Endothelial cell (in vitro differentiated cells): ENCODE results near the gene AGPAT1. TPM values are rescaled to one million over a fixed set of nuclear protein-coding genes. Genes with fewer than 3 reads are reported as not detected.

Experiments
- DNase-seq: peaks from one replicate; pipeline ENCODE4 v3.0.0; 2021; ENCODE audit warnings: low spot score
- H3K27ac Mint-ChIP-seq: one replicate; pipeline ENCODE4 v1.8.0; 2021; ENCODE audit warnings: mixed read lengths, inconsistent platforms; ENCODE audit not compliant: unreplicated experiment
- H3K27me3 Mint-ChIP-seq: one replicate; pipeline ENCODE4 v1.8.0; 2021; ENCODE audit warnings: mild to moderate bottlenecking, moderate library complexity, mixed read lengths, inconsistent platforms; ENCODE audit not compliant: unreplicated experiment
- H3K36me3 Mint-ChIP-seq: one replicate; pipeline ENCODE4 v1.8.0; 2021; ENCODE audit warnings: mild to moderate bottlenecking, low read depth, mixed read lengths, inconsistent platforms; ENCODE audit not compliant: unreplicated experiment
- H3K4me1 Mint-ChIP-seq: one replicate; pipeline ENCODE4 v1.8.0; 2021; ENCODE audit warnings: mild to moderate bottlenecking, mixed read lengths, inconsistent platforms; ENCODE audit not compliant: unreplicated experiment
- H3K4me3 Mint-ChIP-seq: one replicate; pipeline ENCODE4 v1.8.0; 2021; ENCODE audit warnings: mild to moderate bottlenecking, mixed read lengths, inconsistent platforms; ENCODE audit not compliant: unreplicated experiment
- H3K9me3 Mint-ChIP-seq: one replicate; pipeline ENCODE4 v1.8.0; 2021; ENCODE audit warnings: mixed read lengths, inconsistent platforms; ENCODE audit not compliant: unreplicated experiment
- total RNA-seq: library from RNA; stranded (reverse); fragmentation: NEBNext Ultra II Directional; extraction: Animal tissue kit (Norgen Biotek cat#: 25700); gene quantifications from one replicate; pipeline ENCODE4 v1.2.1, GENCODE V29; 2021; ENCODE audit not compliant: unreplicated experiment
- TF ChIP-seq, protein P1 (sequence below): fragments of 200-600 bp; sonication (generic); IDR thresholded peaks from one replicate; pipeline ENCODE4 v1.5.0; 2021; ENCODE audit warnings: antibody characterized with exemption; ENCODE audit not compliant: unreplicated experiment

AGPAT1 gene
- total RNA-seq, 1 donor from 2014 or later, result 93.3 TPM

DNA sequence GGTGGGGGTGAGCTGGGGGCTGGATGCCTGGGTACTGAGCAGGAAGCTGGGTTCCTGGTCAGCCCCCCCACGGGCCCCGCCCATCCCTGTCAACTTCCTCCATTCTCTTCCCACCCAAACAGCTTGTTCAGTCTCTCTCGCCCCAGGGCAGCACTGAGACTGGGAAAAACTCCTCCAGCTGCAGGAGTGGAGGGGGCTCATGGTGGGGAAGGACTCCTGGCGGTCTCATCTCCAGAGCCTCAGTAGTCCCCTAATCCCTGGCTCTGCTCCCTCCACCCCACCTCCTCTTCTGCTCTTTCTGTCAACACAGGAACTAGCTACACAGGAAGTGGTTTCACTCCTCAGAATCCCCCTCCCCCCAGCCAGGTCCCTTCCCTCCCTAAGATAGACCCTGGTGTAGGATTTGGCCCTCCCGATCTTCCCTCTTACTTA lies 16.7 kb upstream of the AGPAT1 start, which contains the start of gene GPSM3:
TSS of gene GPSM3 (minus strand) at position 36 of the 432 bp plus-strand sequence. CDS start 130 bp downstream, outside the sequence.
- peak; percentile 52 for DNase-seq
- TF ChIP-seq, protein P1, sequence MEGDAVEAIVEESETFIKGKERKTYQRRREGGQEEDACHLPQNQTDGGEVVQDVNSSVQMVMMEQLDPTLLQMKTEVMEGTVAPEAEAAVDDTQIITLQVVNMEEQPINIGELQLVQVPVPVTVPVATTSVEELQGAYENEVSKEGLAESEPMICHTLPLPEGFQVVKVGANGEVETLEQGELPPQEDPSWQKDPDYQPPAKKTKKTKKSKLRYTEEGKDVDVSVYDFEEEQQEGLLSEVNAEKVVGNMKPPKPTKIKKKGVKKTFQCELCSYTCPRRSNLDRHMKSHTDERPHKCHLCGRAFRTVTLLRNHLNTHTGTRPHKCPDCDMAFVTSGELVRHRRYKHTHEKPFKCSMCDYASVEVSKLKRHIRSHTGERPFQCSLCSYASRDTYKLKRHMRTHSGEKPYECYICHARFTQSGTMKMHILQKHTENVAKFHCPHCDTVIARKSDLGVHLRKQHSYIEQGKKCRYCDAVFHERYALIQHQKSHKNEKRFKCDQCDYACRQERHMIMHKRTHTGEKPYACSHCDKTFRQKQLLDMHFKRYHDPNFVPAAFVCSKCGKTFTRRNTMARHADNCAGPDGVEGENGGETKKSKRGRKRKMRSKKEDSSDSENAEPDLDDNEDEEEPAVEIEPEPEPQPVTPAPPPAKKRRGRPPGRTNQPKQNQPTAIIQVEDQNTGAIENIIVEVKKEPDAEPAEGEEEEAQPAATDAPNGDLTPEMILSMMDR, result no peak
- Mint-ChIP-seq H3K4me3 (peak within 1 kb of the TSS; percentile 65), H3K4me1 (peaks cover 63% of the 10 kb centered on the region), H3K27ac (peak within 1 kb of the TSS; percentile 97), H3K27me3 (peaks cover 16% of the 10 kb centered on the region), H3K36me3 (peaks cover 12% of the 10 kb centered on the region), H3K9me3 (no peaks in the 10 kb centered on the region)

DNA sequence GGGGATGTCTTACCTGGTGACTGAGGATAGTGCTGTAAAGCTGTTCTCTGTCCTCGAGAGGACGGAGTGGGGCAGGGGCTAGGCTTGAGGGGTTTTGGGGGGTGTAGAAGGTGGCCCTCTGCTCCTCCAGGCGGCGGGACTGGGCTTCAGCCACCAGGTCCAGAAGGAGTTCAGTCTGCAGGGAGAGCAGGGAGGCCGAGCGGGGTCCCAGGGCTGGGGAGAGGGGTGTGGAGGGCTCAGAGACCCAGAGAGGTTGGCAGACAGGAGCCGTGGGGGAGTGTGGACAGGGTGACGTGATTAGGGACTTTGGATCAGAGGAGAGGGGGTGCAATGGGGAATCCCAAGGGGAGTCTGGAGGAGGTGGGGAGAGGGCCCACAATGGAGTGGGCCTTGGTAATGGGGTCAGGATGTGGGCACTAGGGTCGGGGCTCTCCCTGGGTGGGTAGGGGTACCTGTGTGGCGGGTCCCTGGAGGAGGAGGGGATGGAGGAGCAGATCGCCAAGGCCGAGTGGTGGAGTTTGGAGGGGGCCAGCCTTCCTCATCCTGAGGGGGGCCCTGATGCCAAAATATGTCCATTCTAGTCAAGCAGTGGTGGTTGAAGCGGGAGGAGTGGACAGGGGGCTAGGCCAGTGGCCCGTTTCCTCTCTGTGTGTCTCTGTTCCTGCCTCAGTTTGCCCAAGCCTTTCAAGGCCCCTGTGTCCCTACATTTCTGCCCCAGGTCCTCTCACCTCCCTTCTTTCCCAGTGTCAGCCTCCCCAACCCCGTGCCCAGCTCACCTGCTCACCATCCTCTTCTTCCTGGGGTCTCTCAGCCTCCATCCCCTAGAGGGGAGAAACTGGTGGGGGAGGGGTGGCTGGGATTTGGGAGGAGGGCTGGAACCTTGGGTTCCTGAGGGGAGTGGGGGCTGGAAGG lies 16.1 kb upstream of the AGPAT1 start:
- peaks cover 66% of the 10 kb centered on the region for H3K4me1 Mint-ChIP-seq
- no peak for DNase-seq
- TF ChIP-seq, protein P1, result no peak
- no peaks in the 10 kb centered on the region for H3K9me3 Mint-ChIP-seq
- peak overlapping the region; percentile 97 for H3K27ac Mint-ChIP-seq
- H3K36me3 Mint-ChIP-seq, result peaks cover 17% of the 10 kb centered on the region
- peaks cover 19% of the 10 kb centered on the region for H3K27me3 Mint-ChIP-seq
- H3K4me3 Mint-ChIP-seq, result peak overlapping the region; percentile 59

DNA sequence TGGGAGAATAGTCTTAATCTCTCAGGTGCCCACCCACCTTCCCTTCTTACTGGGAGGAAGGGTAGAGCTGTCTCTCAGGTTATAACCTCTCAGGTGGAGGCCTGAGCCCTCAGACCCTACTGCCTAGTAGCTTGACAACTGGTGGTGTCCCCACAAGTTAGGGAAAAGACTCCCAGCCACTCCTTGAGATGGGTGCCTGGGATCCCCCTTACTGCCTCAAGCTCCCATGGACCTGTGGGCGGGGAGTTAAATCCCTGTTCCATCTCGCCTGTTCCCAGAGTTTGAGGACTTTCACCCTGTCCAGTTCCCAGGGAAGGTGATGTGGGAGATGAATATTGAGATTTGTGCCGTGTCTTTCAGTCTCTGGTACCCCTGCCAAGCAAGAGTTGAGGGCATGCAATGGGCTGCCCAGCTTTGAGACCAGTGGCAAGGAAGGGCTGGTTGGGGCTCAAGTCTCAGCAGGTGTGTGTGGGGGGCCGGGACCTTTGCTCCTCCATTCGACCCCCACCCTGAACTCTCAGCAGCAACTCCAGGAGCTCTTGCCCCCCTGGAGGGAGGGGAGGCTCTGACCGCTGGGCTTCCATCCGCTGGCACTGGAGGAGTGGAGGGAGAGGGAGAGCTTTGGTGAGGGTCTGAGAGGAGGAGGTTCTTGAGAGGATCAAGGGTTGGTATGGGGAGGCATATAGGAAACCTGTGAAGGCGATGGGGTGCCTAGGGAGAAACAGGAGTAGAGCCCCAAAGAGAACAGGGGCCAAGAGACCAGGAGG lies 15.2 kb upstream of the AGPAT1 start:
- Mint-ChIP-seq H3K4me3 (peak overlapping the region; percentile 77), H3K36me3 (peaks cover 25% of the 10 kb centered on the region), H3K27ac (peak overlapping the region; percentile 97), H3K4me1 (peaks cover 69% of the 10 kb centered on the region), H3K9me3 (no peaks in the 10 kb centered on the region), H3K27me3 (peaks cover 16% of the 10 kb centered on the region)
- TF ChIP-seq, protein P1, result no peak
- DNase-seq, result no peak

GRCh38 chr6:32190054-32190851 lies 14.4 kb upstream of the AGPAT1 start, which contains the start of gene PBX2:
TSS of gene PBX2 (minus strand) at chr6:32190202. CDS start at chr6:32189915, 287 bp downstream.
- peaks cover 75% of the 10 kb centered on the region for H3K4me1 Mint-ChIP-seq
- H3K27me3 Mint-ChIP-seq, result peaks cover 16% of the 10 kb centered on the region
- H3K36me3 Mint-ChIP-seq, result peaks cover 30% of the 10 kb centered on the region
- TF ChIP-seq, protein P1, result no peak
- H3K4me3 Mint-ChIP-seq, result peak within 1 kb of the TSS; percentile 100
- peak within 1 kb of the TSS; percentile 97 for H3K27ac Mint-ChIP-seq
- DNase-seq, result peak; percentile 58
- H3K9me3 Mint-ChIP-seq, result no peaks in the 10 kb centered on the region
